GM12878 (cell line): Measurements from ENCODE around the gene RBP3.

Experiments
- BACH1 ChIP-seq: fragments of 450-650 bp; IDR thresholded peaks from 2 replicates; pipeline ENCODE4 v1.6.1; 2017; ENCODE audit warnings: mild to moderate bottlenecking, borderline replicate concordance
- CEBPB ChIP-seq, 2 experiments: fragments of 150-350 bp in 1 of 2; IDR thresholded peaks; 2 replicates each; pipeline ENCODE4 v1.6.1; 2012 to 2014; ENCODE audit warnings: low read depth in 2 of 2, low read length in 2 of 2, borderline replicate concordance in 1 of 2, inconsistent platforms in 1 of 2
- CHD2 ChIP-seq: IDR thresholded peaks from 2 replicates; pipeline ENCODE4 v1.6.1; 2011; ENCODE audit warnings: low read depth, low read length, improper control_type of control experiment, borderline replicate concordance
- CHD4 ChIP-seq: fragments of 200-600 bp; sonication (generic); IDR thresholded peaks from 2 replicates; pipeline ENCODE4 v1.6.1; 2016; ENCODE audit warnings: mild to moderate bottlenecking
- CREB1 ChIP-seq: IDR thresholded peaks from 2 replicates; pipeline ENCODE4 v1.6.1; 2012; ENCODE audit warnings: low read depth, mild to moderate bottlenecking, inconsistent platforms
- CTCF ChIP-seq, 3 experiments: IDR thresholded peaks in 2 of 3; conservative IDR thresholded peaks in 1 of 3; 2 replicates each; pipeline ENCODE4 v1.5.1; 2011; ENCODE audit warnings: low read depth in 3 of 3, low read length in 3 of 3, mild to moderate bottlenecking in 3 of 3, control low read depth in 2 of 3, moderate library complexity in 2 of 3, inconsistent platforms in 1 of 3, mixed read lengths in 1 of 3; ENCODE audit not compliant: control insufficient read depth in 2 of 3, insufficient read depth in 1 of 3; ENCODE audit errors: extremely low read depth in 1 of 3
- EZH2 ChIP-seq: IDR thresholded peaks from 2 replicates; pipeline ENCODE4 v1.6.1; 2012; ENCODE audit warnings: low read depth, mild to moderate bottlenecking, control low read depth, inconsistent platforms, low read length, borderline replicate concordance; ENCODE audit not compliant: control insufficient read depth
- IRF3 ChIP-seq: fragments of 450-650 bp; IDR thresholded peaks from 2 replicates; pipeline ENCODE4 v1.6.1; 2014; ENCODE audit warnings: mild to moderate bottlenecking
- MYB ChIP-seq: fragments of 150-350 bp; IDR thresholded peaks from 2 replicates; pipeline ENCODE4 v1.6.1; 2014; ENCODE audit warnings: mild to moderate bottlenecking, low read depth, low read length, borderline replicate concordance
- NR2C2 ChIP-seq: IDR thresholded peaks from 2 replicates; pipeline ENCODE4 v1.6.1; 2011; ENCODE audit warnings: borderline replicate concordance, low read depth; ENCODE audit not compliant: control insufficient read depth, insufficient read length
- RAD21 ChIP-seq: IDR thresholded peaks from 2 replicates; pipeline ENCODE4 v1.6.1; 2011; ENCODE audit warnings: mild to moderate bottlenecking, low read depth, low read length, moderate library complexity; ENCODE audit not compliant: insufficient read depth
- SP1 ChIP-seq: IDR thresholded peaks from one replicate; pipeline ENCODE4 v1.6.1; 2011; ENCODE audit warnings: low read depth, low read length

- no peak for TF ChIP-seq CEBPB (IDR thresholded peaks at IDR 0.05; ENCODE audit: borderline replicate concordance in 1 of 2, low read depth in 2 of 2, low read length in 2 of 2)
- no peak for TF ChIP-seq IRF3
- no peak for TF ChIP-seq BACH1
- TF ChIP-seq SP1: no peak
- TF ChIP-seq MYB: no peak
- no peak for TF ChIP-seq CREB1
- TF ChIP-seq NR2C2: no peak
- no peak for TF ChIP-seq EZH2
- TF ChIP-seq RAD21: no peak
- TF ChIP-seq CHD4: no peak
- no peak for TF ChIP-seq CHD2
- TF ChIP-seq CTCF (IDR thresholded peaks at IDR 0.05 in 2 of 3, conservative IDR thresholded peaks at IDR 0.05 in 1 of 3; ENCODE audit: control insufficient read depth in 2 of 3, extremely low read depth in 1 of 3, insufficient read depth in 1 of 3, low read depth in 3 of 3, low read length in 3 of 3): no peak
Observed at GRCh38 chr10:47405857-47406547, 57.8 kb downstream of the RBP3 start.
